DOHH2 (cell line): ENCODE results near the gene FRK.

Experiments used
- CTCF ChIP-seq: fragments of 200-600 bp; sonication (generic); IDR thresholded peaks from one replicate; pipeline ENCODE4 v1.5.1; 2014; ENCODE audit warnings: antibody characterized with exemption, mild to moderate bottlenecking, low read depth, low read length; ENCODE audit not compliant: poor library complexity, severe bottlenecking
- EZH2phosphoT487 ChIP-seq: fragments of 200-600 bp; sonication (generic); IDR thresholded peaks from 2 replicates; pipeline ENCODE4 v1.6.1; 2017; ENCODE audit warnings: borderline replicate concordance, mild to moderate bottlenecking, antibody characterized with exemption, low read length, moderate library complexity, mixed read lengths

- TF ChIP-seq CTCF, result no peak
- no peak for TF ChIP-seq EZH2phosphoT487
Observed at GRCh38 chr6:115948751-115949150, 111.9 kb downstream of the FRK start.
